Bronchial epithelial cell (primary cell): ENCODE results near the gene SPARC. TPM values are rescaled to one million over a fixed set of nuclear protein-coding genes. Genes with fewer than 3 reads are reported as not detected.

Experiments
- DNase-seq: peaks from one replicate; pipeline ENCODE4 v3.0.0-alpha.2; 2010; ENCODE audit warnings: low read depth
- FAIRE-seq: peaks from 2 replicates; lab custom pipeline; 2011; peaks lifted over from hg19 to GRCh38; lab: Jason Lieb, UNC
- H3K27me3 ChIP-seq: 2 replicates; pipeline ENCODE4 v1.5.1; 2011; ENCODE audit warnings: low read length; ENCODE audit not compliant: control insufficient read depth, insufficient read depth
- H3K36me3 ChIP-seq: 2 replicates; pipeline ENCODE4 v1.5.1; 2011; ENCODE audit warnings: low read length; ENCODE audit not compliant: control insufficient read depth, insufficient read depth
- H3K4me3 ChIP-seq: 2 replicates; pipeline ENCODE4 v1.5.1; 2011; ENCODE audit warnings: mild to moderate bottlenecking, low read depth, low read length, control low read depth
- CTCF ChIP-seq: IDR thresholded peaks from 2 replicates; pipeline ENCODE4 v1.5.1; 2011; ENCODE audit warnings: mild to moderate bottlenecking, moderate library complexity, low read length, control low read depth, inconsistent platforms; ENCODE audit not compliant: insufficient read depth, severe bottlenecking
- total RNA-seq: library from RNA; depleted of rRNA; stranded (reverse); fragments of >200 nt; gene quantifications from 2 replicates; pipeline ENCODE4 v1.2.1, GENCODE V29; 2014

SPARC gene
- total RNA-seq, 1 donor from 2014 or later = 22.6 TPM

- peak; percentile 96 for DNase-seq
Measured at GRCh38 chr5:151627650-151628049, 59.1 kb downstream of the SPARC start.

GRCh38 chr5:151625285-151625684, 61.4 kb downstream of the SPARC start:
- no peak for DNase-seq
- no peak for TF ChIP-seq CTCF
- Histone ChIP-seq H3K27me3 (no peaks in the 10 kb centered on the region), H3K4me3 (no peak overlapping the region), H3K36me3 (no peaks in the 10 kb centered on the region)
- no peak for FAIRE-seq

More at GRCh38 chr5:151627650-151628049, 59.1 kb downstream of the SPARC start:
- TF ChIP-seq CTCF = no peak
- FAIRE-seq = peak; percentile 79
- no peak overlapping the region for H3K4me3 ChIP-seq
- H3K36me3 ChIP-seq = no peaks in the 10 kb centered on the region
- no peaks in the 10 kb centered on the region for H3K27me3 ChIP-seq

- no peak for TF ChIP-seq CTCF
- H3K4me3 ChIP-seq = no peak overlapping the region
- H3K36me3 ChIP-seq = no peaks in the 10 kb centered on the region
- no peaks in the 10 kb centered on the region for H3K27me3 ChIP-seq
- no peak for FAIRE-seq
- DNase-seq = no peak
Measured at GRCh38 chr5:151624476-151624875, 62.2 kb downstream of the SPARC start.

- no peak for TF ChIP-seq CTCF
- no peaks in the 10 kb centered on the region for H3K27me3 ChIP-seq
- peak; percentile 55 for FAIRE-seq
- DNase-seq = peak; percentile 64
- H3K36me3 ChIP-seq = no peaks in the 10 kb centered on the region
- H3K4me3 ChIP-seq = no peak overlapping the region
Measured at GRCh38 chr5:151622367-151623088, 64.2 kb downstream of the SPARC start.

- TF ChIP-seq CTCF = no peak
- FAIRE-seq (peak; percentile 81), DNase-seq (peak; percentile 68)
- H3K4me3 ChIP-seq = no peak overlapping the region
- no peaks in the 10 kb centered on the region for H3K27me3 ChIP-seq
- no peaks in the 10 kb centered on the region for H3K36me3 ChIP-seq
Measured at GRCh38 chr5:151620461-151620840, 66.3 kb downstream of the SPARC start.
